AG10803 (cell line): ENCODE results near the gene PTPRM.

Experiments used
- DNase-seq: peaks from one replicate; pipeline ENCODE4 v3.0.0; 2010; ENCODE audit warnings: low read depth
- H3K4me3 ChIP-seq: 2 replicates; pipeline ENCODE4 v1.5.1; 2011; ENCODE audit warnings: mild to moderate bottlenecking, low read length, control low read depth
- TF ChIP-seq, protein P1 (sequence below): conservative IDR thresholded peaks from 2 replicates; pipeline ENCODE4 v1.5.1; 2011; ENCODE audit warnings: mild to moderate bottlenecking, low read length, control low read depth, inconsistent platforms

Gene PTPRM

DNA sequence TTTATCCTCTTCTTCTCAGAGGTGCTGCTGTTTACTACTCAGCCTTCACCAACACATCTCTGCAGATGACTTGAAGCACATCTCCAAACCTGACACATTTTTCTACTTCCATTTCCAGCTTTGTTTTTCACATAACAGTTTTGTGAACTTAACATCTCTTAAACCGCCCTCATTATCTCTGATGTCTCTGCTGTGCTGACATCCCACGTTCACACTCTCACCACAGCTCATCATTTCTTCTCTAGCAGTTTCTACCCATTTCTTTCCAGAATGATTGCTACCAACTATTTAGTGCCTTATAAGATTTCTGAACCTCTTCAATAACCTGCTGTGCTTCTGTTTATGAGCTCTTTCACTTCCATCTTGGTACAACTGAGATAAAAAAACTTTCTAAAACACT is 238.0 kb downstream of the PTPRM start:
- no peak for DNase-seq
- TF ChIP-seq, protein P1, sequence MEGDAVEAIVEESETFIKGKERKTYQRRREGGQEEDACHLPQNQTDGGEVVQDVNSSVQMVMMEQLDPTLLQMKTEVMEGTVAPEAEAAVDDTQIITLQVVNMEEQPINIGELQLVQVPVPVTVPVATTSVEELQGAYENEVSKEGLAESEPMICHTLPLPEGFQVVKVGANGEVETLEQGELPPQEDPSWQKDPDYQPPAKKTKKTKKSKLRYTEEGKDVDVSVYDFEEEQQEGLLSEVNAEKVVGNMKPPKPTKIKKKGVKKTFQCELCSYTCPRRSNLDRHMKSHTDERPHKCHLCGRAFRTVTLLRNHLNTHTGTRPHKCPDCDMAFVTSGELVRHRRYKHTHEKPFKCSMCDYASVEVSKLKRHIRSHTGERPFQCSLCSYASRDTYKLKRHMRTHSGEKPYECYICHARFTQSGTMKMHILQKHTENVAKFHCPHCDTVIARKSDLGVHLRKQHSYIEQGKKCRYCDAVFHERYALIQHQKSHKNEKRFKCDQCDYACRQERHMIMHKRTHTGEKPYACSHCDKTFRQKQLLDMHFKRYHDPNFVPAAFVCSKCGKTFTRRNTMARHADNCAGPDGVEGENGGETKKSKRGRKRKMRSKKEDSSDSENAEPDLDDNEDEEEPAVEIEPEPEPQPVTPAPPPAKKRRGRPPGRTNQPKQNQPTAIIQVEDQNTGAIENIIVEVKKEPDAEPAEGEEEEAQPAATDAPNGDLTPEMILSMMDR, result no peak
- H3K4me3 ChIP-seq, result no peak overlapping the region

DNA sequence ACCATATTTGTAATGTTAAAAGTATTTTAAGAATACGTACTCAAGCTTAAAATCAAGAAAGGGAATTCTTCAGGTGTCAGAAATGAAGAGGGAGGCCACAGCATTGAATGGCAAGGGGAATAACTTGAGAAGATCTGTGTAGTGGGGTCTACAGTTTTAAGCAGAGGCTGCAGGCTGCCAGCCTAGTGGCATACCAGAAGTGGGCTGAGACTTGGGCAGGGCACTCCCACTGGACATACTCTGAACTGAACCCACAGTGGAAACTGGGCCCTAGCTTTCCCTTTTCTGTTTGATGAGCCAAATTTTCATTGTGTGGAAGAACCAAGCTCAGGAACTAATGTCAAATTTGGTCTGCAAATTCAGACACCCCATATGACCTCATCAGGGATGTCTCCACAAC is 238.8 kb downstream of the PTPRM start:
- no peak for DNase-seq
- H3K4me3 ChIP-seq, result no peak overlapping the region
- TF ChIP-seq, protein P1, result no peak; the same call in 1 of the 2 replicates

DNA sequence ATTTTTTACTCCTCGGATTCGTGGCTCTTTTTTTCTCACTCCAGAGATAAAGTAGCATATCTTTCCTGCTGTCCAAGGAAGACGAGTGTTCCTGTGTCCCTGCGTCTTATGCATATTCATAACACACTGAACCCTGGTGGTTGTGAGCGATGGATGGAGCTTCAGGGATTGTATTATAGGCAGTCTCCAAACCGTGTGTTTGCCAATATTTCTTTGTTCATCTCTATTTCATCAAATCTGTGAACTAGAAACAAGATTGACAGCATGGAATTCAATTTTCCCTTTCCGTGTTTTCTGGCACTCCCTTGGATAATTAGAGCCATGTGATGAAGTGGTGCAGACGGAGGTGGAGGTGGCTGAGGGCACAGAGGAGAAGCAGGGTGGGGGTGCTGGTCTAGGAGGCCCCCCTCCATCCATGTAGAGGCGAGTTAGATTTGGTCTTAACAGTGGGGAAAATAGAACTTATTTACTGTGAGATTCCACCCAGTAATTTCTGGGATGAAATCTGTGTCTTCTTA is 240.9 kb downstream of the PTPRM start:
- H3K4me3 ChIP-seq, result no peak overlapping the region
- DNase-seq, result no peak
- TF ChIP-seq, protein P1, result no peak

DNA sequence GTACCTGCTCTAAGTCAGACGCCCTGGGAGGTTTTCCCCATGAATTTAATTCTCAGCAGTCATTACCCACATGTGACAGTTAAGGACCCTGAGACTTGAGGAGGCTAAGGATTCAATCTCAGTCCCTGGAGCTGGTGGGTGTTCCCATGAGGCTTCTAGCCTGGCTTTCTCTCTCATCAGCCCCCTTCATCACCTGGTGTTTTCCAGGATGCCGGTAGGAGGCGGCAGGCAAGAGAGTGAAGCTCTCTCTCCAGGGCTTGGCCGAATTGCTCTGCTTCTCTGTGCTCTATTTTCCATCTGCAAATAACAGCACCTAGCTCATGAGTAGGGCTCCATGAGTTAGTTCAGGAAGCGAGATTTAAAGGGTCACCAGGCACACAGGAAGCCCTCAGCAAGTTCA is 241.9 kb downstream of the PTPRM start:
- no peak overlapping the region for H3K4me3 ChIP-seq
- TF ChIP-seq, protein P1, result no peak
- no peak for DNase-seq

DNA sequence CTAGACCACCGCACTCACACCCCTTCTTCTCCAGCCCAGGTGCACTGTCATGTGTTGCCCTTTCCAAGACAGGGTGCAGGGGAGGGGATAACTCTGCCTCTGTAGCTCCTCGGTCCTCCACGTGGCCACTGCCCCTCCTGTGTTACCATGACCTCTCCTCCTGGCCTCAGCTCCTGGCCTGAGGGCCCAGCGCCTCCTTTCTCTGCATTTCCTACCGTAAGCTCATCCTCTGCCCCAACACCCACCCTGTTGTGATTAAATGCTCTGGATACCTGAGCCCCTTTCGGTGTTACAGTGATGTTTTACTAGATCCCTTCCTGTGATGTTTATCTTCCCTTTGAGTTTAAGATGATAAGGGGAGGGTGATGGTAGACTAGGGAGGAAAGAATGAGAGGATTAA is 242.3 kb downstream of the PTPRM start:
- no peak for DNase-seq

DNA sequence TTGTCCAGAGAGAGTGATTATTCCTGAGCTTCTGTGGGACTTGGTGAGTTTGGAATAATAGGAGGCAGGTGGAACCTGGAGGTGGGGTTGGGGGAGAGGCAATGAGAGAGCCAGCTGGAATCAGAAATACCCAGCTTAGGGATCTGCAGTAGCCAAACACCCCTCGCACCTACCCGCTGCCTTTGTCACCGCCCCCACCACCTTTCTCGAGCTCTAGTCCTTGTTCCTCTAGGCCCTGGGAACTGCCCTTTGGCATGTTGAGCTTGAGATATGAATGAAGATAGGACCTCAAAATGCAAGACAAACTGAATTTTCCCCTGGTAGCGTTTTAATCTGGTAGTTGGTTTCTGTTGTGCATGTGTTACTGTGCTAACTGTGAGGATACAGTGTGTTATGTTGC is 242.9 kb downstream of the PTPRM start:
- no peak for DNase-seq
- TF ChIP-seq, protein P1, result no peak
- H3K4me3 ChIP-seq, result no peak overlapping the region

More for the DNA sequence above, 242.3 kb downstream of the PTPRM start:
- TF ChIP-seq, protein P1, result no peak
- no peak overlapping the region for H3K4me3 ChIP-seq

DNA sequence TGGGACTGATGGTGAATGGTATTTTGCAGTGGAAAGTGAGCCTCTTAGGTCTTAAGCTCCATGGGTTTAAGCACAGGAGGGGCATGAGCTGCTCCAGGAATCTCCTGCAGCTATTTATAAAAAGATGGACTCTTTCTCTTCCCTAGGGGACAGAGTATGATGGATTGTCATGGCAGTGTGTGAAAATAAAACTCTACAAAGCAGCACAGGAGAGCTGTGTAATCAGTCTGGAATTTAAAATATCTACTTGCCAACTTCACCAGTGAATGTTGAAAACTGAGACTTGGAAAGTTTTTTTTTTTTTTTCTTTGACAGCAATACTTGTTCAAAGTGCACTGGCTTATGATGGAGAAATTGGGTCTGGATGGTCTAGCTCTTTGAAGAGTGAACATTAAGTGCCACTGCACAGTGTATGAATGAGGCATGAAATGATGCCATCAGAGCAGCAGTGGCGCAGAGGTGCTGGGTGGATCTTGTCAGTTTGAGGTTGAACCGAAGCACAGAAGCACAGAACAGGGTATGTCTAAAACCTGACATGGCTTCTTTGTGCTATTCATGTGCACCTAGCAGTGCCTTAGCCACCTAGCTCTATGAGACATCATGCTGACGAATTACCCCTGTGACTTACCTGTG is 245.4 kb downstream of the PTPRM start:
- peak; percentile 90 for DNase-seq
- no peak overlapping the region for H3K4me3 ChIP-seq
- TF ChIP-seq, protein P1, result no peak
